ENCODE data around the gene SLC38A7.
A peak's percentile ranks its signal among the peaks of the same experiment; 100 is the strongest.
"Not testable (repeated sequence)": the region's sequence is repeated elsewhere in the genome, so short reads cannot be mapped to it uniquely, and the experiment has no call there.

The SLC38A7 gene

GRCh38 chr16:58661199-58661830 is 23.3 kb downstream of the SLC38A7 start:
- TF ChIP-seq CTCF (IDR thresholded peaks at IDR 0.05; ENCODE audit: low read depth, low read length, missing control alignments): peak; percentile 71
- H3K4me3 ChIP-seq (replicated peaks; ENCODE audit: low read depth, low read length): no peak overlapping the region
- peak; percentile 70 for DNase-seq (ENCODE audit: extremely low read depth, low read depth)

- DNase-seq (ENCODE audit: extremely low read depth, low read depth); H3K4me3 ChIP-seq (replicated peaks; ENCODE audit: low read depth, low read length): not testable (repeated sequence)
These were observed 24.7 kb downstream of the SLC38A7 start for GRCh38 chr16:58659911-58660310.

GRCh38 chr16:58658796-58659211 is 25.8 kb downstream of the SLC38A7 start:
- no peak overlapping the region for H3K4me3 ChIP-seq (replicated peaks; ENCODE audit: low read depth, low read length)
- DNase-seq (ENCODE audit: extremely low read depth, low read depth): no peak
- TF ChIP-seq CTCF (IDR thresholded peaks at IDR 0.05; ENCODE audit: low read depth, low read length, missing control alignments): no peak

- no peak overlapping the region for H3K4me3 ChIP-seq (replicated peaks; ENCODE audit: low read depth, low read length)
- TF ChIP-seq CTCF (IDR thresholded peaks at IDR 0.05; ENCODE audit: low read depth, low read length, missing control alignments): no peak
- no peak for DNase-seq (ENCODE audit: extremely low read depth, low read depth)
These were observed 27.7 kb downstream of the SLC38A7 start for GRCh38 chr16:58656899-58657298.

GRCh38 chr16:58655215-58655596 is 29.4 kb downstream of the SLC38A7 start:
- TF ChIP-seq CTCF (IDR thresholded peaks at IDR 0.05; ENCODE audit: low read depth, low read length, missing control alignments): no peak
- no peak overlapping the region for H3K4me3 ChIP-seq (replicated peaks; ENCODE audit: low read depth, low read length)
- DNase-seq (ENCODE audit: extremely low read depth, low read depth): no peak

- DNase-seq (ENCODE audit: extremely low read depth, low read depth): no peak
- TF ChIP-seq CTCF (IDR thresholded peaks at IDR 0.05; ENCODE audit: low read depth, low read length, missing control alignments): no peak
- no peak overlapping the region for H3K4me3 ChIP-seq (replicated peaks; ENCODE audit: low read depth, low read length)
These were observed 29.9 kb downstream of the SLC38A7 start for GRCh38 chr16:58654560-58655214.

- DNase-seq (ENCODE audit: extremely low read depth, low read depth): no peak
- H3K4me3 ChIP-seq (replicated peaks; ENCODE audit: low read depth, low read length): no peak overlapping the region
- no peak for TF ChIP-seq CTCF (IDR thresholded peaks at IDR 0.05; ENCODE audit: low read depth, low read length, missing control alignments)
These were observed 31.8 kb downstream of the SLC38A7 start for GRCh38 chr16:58652741-58653140.

Measured in HFF-Myc (cell line).